Activated naive CD8-positive, alpha-beta T cell treated with anti-CD3 and anti-CD28 coated beads for 36 hours (primary cell): Measurements from ENCODE around the gene FSTL4. TPM values are rescaled to one million over a fixed set of nuclear protein-coding genes. Genes with fewer than 3 reads are reported as not detected.

Source experiments
- DNase-seq: peaks from one replicate; pipeline ENCODE4 v3.0.0; 2021
- H3K27ac Mint-ChIP-seq: one replicate; pipeline ENCODE4 v1.8.0; 2022; ENCODE audit warnings: mild to moderate bottlenecking, moderate library complexity, mixed read lengths
- H3K27me3 Mint-ChIP-seq: one replicate; pipeline ENCODE4 v1.8.0; 2022; ENCODE audit warnings: mild to moderate bottlenecking, mixed read lengths
- H3K36me3 Mint-ChIP-seq: one replicate; pipeline ENCODE4 v1.8.0; 2021; ENCODE audit warnings: mild to moderate bottlenecking, mixed read lengths
- H3K4me1 Mint-ChIP-seq: one replicate; pipeline ENCODE4 v1.8.0; 2021; ENCODE audit warnings: mixed read lengths
- H3K4me3 Mint-ChIP-seq: one replicate; pipeline ENCODE4 v1.8.0; 2022; ENCODE audit warnings: mild to moderate bottlenecking, moderate library complexity, mixed read lengths
- H3K9me3 Mint-ChIP-seq: one replicate; pipeline ENCODE4 v1.8.0; 2022; ENCODE audit warnings: mixed read lengths
- total RNA-seq, 2 experiments: library from RNA; stranded (reverse); gene quantifications; one replicate each; pipeline ENCODE4 v1.2.3, GENCODE V29; 2021

The FSTL4 gene
- total RNA-seq, 2 experiments from 2014 or later, result 0.10 to 0.29 TPM

GRCh38 chr5:133295520-133295919 lies 316.8 kb downstream of the FSTL4 start:
- H3K4me1 Mint-ChIP-seq, result peaks cover 10% of the 10 kb centered on the region
- no peak overlapping the region for H3K27ac Mint-ChIP-seq
- H3K27me3 Mint-ChIP-seq, result no peaks in the 10 kb centered on the region
- H3K36me3 Mint-ChIP-seq, result no peaks in the 10 kb centered on the region
- no peak for DNase-seq
- H3K4me3 Mint-ChIP-seq, result no peak overlapping the region
- H3K9me3 Mint-ChIP-seq, result no peaks in the 10 kb centered on the region

- Mint-ChIP-seq H3K4me3 (no peak overlapping the region), H3K9me3 (no peaks in the 10 kb centered on the region), H3K27ac (no peak overlapping the region), H3K36me3 (no peaks in the 10 kb centered on the region), H3K27me3 (no peaks in the 10 kb centered on the region), H3K4me1 (peaks cover 10% of the 10 kb centered on the region)
- DNase-seq, result no peak
Measured at GRCh38 chr5:133294380-133294779, 318.0 kb downstream of the FSTL4 start.

- Mint-ChIP-seq H3K4me3 (no peak overlapping the region), H3K4me1 (peaks cover 9% of the 10 kb centered on the region), H3K36me3 (no peaks in the 10 kb centered on the region), H3K27me3 (no peaks in the 10 kb centered on the region), H3K27ac (no peak overlapping the region), H3K9me3 (no peaks in the 10 kb centered on the region)
- DNase-seq, result no peak
Measured at GRCh38 chr5:133293960-133294359, 318.4 kb downstream of the FSTL4 start.

GRCh38 chr5:133292300-133292699 lies 320.0 kb downstream of the FSTL4 start:
- no peak overlapping the region for H3K4me3 Mint-ChIP-seq
- peak; percentile 10 for DNase-seq
- H3K36me3 Mint-ChIP-seq, result no peaks in the 10 kb centered on the region
- H3K9me3 Mint-ChIP-seq, result no peaks in the 10 kb centered on the region
- no peaks in the 10 kb centered on the region for H3K27me3 Mint-ChIP-seq
- H3K4me1 Mint-ChIP-seq, result no peaks in the 10 kb centered on the region
- no peak overlapping the region for H3K27ac Mint-ChIP-seq

- no peak overlapping the region for H3K27ac Mint-ChIP-seq
- no peak overlapping the region for H3K4me3 Mint-ChIP-seq
- no peak for DNase-seq
- no peaks in the 10 kb centered on the region for H3K4me1 Mint-ChIP-seq
- no peaks in the 10 kb centered on the region for H3K27me3 Mint-ChIP-seq
- H3K36me3 Mint-ChIP-seq, result no peaks in the 10 kb centered on the region
- no peaks in the 10 kb centered on the region for H3K9me3 Mint-ChIP-seq
Measured at GRCh38 chr5:133291524-133291923, 320.8 kb downstream of the FSTL4 start.

- no peaks in the 10 kb centered on the region for H3K4me1 Mint-ChIP-seq
- no peaks in the 10 kb centered on the region for H3K9me3 Mint-ChIP-seq
- no peaks in the 10 kb centered on the region for H3K36me3 Mint-ChIP-seq
- H3K4me3 Mint-ChIP-seq, result no peak overlapping the region
- no peak for DNase-seq
- H3K27me3 Mint-ChIP-seq, result no peaks in the 10 kb centered on the region
- H3K27ac Mint-ChIP-seq, result no peak overlapping the region
Measured at GRCh38 chr5:133290669-133291240, 321.6 kb downstream of the FSTL4 start.

DNA sequence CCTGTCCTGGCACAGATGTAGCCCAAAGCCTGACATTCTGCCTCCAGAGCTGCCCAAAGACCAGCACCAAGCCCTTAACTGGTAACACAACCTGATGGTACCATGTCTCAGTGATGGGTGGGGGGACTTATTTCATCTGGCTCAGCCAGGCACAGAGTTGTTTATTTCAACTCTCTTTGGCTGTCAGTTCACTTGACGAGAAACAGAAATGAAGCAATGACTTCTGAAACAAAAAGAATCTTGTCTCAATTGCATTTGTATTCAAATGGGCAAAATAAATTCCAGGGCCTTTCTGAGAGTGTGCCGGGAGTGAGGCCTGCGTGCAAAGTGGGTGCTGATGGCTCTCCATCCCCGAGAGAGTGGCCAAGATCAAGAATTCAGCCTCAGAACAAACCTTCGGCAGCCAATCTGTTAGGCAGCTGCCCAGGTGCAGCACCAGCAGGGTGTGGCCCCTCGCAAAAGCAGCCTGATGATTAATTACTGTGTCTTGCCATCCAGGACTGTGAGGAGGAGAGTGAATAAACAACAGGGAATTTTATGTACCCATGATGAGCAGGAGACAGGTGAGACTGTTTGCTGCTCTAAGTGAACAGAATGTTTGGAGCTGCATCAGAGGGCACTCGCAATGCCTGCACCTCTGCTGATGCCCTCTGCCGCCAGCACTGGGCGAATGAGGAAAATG lies 322.5 kb downstream of the FSTL4 start:
- Mint-ChIP-seq H3K27me3 (no peaks in the 10 kb centered on the region), H3K36me3 (no peaks in the 10 kb centered on the region), H3K4me1 (no peaks in the 10 kb centered on the region), H3K4me3 (no peak overlapping the region), H3K9me3 (no peaks in the 10 kb centered on the region), H3K27ac (no peak overlapping the region)
- no peak for DNase-seq

DNA sequence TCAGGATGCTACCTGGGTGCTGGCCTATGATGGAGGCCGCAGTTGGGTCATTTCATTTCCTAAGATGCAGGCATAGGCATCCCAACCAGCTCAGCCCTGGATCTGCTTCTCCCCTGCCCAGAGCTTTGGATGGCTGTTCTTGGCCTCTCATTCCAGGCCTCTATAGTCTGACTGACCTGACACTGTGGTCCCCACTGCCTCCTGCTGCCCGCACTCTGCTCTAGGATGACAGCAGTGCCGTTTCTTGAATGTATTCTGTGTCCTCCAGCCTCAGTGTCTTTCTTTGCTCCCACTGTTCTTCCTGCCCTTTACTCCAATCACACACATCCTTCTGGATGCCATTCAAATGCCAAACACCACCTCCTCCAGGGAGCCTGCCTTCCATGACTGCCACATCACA lies 324.8 kb downstream of the FSTL4 start:
- Mint-ChIP-seq H3K4me3 (no peak overlapping the region), H3K36me3 (no peaks in the 10 kb centered on the region), H3K27ac (no peak overlapping the region), H3K27me3 (no peaks in the 10 kb centered on the region), H3K9me3 (no peaks in the 10 kb centered on the region), H3K4me1 (no peaks in the 10 kb centered on the region)
- peak; percentile 20 for DNase-seq

DNA sequence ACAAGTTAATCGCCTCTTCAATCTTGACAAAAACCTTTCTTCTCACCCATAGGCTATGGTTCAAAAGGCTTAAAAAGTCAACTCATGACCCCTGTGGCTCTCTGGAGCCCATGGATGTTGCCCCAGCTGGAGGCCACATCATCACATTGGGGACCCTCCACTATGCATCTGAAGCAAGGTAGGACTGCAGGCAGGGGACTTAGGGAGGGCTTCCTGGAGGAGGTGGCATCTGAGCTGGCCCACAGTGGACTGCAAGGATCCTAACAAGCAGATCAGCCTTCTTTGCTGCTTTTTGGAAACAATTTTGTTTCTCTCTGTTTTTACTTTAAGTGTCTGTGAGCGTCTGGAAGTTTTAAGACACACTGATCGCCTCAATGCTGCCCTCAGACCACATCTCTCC lies 325.9 kb downstream of the FSTL4 start:
- DNase-seq, result no peak
- no peaks in the 10 kb centered on the region for H3K4me1 Mint-ChIP-seq
- no peaks in the 10 kb centered on the region for H3K9me3 Mint-ChIP-seq
- H3K27ac Mint-ChIP-seq, result no peak overlapping the region
- H3K27me3 Mint-ChIP-seq, result no peaks in the 10 kb centered on the region
- no peak overlapping the region for H3K4me3 Mint-ChIP-seq
- no peaks in the 10 kb centered on the region for H3K36me3 Mint-ChIP-seq

- Mint-ChIP-seq H3K36me3 (no peaks in the 10 kb centered on the region), H3K27me3 (no peaks in the 10 kb centered on the region), H3K9me3 (no peaks in the 10 kb centered on the region), H3K4me3 (no peak overlapping the region), H3K4me1 (no peaks in the 10 kb centered on the region), H3K27ac (no peak overlapping the region)
- no peak for DNase-seq
Measured at GRCh38 chr5:133285583-133286021, 326.7 kb downstream of the FSTL4 start.

DNA sequence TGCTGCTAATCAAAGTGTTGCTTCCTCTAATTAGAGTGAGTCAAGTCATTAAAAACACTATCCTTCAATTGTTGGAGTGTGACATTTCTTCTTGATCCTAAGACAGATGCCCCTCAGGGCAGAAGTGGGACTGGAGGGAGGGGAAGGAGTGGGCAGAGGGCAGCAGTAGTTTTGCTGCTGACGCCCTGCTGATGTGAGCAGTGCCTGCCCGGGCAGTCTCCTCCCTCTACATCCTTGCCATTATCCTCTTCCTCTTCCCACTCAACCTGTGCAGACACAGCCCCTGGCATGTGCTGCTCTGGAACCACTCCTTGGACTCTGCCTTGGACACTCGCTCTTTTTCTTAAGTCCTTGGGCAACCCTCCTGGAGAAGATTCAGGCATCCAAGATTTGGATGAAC lies 328.0 kb downstream of the FSTL4 start:
- H3K4me1 Mint-ChIP-seq, result no peaks in the 10 kb centered on the region
- H3K27ac Mint-ChIP-seq, result no peak overlapping the region
- H3K36me3 Mint-ChIP-seq, result no peaks in the 10 kb centered on the region
- H3K9me3 Mint-ChIP-seq, result no peaks in the 10 kb centered on the region
- DNase-seq, result no peak
- H3K4me3 Mint-ChIP-seq, result no peak overlapping the region
- no peaks in the 10 kb centered on the region for H3K27me3 Mint-ChIP-seq

DNA sequence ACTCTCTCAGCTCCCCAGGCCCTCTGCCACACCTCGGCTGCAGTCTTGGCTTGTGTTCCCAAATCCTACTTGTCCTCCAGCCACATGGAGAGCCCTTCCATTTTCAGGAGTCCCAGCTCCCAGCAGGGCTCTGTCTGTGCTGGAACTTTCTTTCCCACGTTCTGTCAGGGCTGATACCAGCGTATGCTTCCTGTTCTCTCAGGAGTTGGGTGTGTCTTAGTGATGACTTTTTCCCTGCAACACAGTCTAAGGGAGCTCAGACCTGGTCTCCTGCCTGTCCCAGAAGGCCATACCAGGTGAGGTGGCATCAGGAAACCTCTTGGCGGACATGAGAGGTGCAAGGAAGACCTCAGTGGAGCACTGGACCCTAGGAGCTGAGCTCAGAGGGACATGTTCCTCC lies 334.0 kb downstream of the FSTL4 start:
- Mint-ChIP-seq H3K4me3 (no peak overlapping the region), H3K4me1 (no peaks in the 10 kb centered on the region), H3K27me3 (no peaks in the 10 kb centered on the region), H3K27ac (no peak overlapping the region), H3K36me3 (no peaks in the 10 kb centered on the region), H3K9me3 (no peaks in the 10 kb centered on the region)
- no peak for DNase-seq

GRCh38 chr5:133277744-133278143 lies 334.6 kb downstream of the FSTL4 start:
- no peaks in the 10 kb centered on the region for H3K4me1 Mint-ChIP-seq
- H3K4me3 Mint-ChIP-seq, result no peak overlapping the region
- DNase-seq, result no peak
- H3K27me3 Mint-ChIP-seq, result no peaks in the 10 kb centered on the region
- no peaks in the 10 kb centered on the region for H3K36me3 Mint-ChIP-seq
- H3K9me3 Mint-ChIP-seq, result no peaks in the 10 kb centered on the region
- no peak overlapping the region for H3K27ac Mint-ChIP-seq

DNA sequence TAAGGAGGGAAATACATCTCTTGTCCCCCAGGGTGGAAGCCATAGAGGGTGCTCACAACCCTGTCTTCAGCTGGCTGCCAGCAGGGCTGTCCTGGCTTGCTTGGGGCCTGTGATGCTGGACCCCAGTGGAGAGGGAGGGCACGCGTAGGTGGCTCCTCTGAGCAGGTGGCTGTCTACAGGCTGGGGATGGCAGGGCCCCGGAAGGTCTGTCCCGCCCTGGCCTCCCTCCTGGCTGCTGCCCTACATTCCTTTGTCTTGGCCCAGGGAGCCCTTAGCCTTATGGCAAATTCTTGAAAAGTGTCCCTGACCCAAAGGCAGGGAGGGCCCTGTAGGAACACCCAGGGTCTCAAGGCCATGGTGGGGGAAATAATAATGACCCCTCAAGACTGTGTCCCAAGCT lies 336.2 kb downstream of the FSTL4 start:
- Mint-ChIP-seq H3K27me3 (no peaks in the 10 kb centered on the region), H3K4me3 (no peak overlapping the region), H3K4me1 (no peaks in the 10 kb centered on the region), H3K27ac (no peak overlapping the region), H3K9me3 (no peaks in the 10 kb centered on the region), H3K36me3 (no peaks in the 10 kb centered on the region)
- no peak for DNase-seq

DNA sequence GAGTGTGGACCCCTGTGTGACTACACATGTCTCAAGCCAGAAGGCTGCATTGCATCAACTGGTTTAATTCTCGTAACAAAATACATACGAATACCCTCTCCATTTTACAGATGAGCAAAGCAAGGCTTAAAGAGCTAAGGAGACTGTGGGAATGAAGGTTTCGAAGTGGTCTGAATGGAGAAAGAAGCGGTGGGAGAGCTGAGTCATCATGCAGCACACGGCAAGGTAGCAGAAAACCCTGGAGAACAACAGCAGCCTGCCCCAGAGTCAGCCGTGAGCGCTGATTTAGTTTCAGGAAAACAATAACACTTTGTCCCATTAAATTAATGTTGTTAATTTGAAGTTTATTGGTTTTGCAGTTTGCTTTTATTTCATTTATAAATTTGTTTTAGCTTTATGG lies 336.7 kb downstream of the FSTL4 start:
- no peaks in the 10 kb centered on the region for H3K36me3 Mint-ChIP-seq

DNA sequence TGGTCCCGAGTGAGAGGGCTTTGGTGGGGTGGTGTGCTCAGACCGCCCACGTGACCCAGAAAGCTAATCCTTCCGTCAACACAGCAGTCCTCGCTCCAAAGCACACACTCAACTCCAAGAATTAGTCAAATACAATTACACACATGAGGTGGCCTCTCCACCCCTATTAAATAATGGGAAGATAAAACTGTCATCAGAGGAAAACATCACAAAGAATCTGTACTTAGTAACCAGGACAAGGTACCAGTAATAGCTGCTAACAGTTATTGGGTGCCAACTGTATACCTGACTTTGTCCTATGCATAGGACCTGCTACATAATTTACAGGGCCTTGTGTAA lies 337.8 kb downstream of the FSTL4 start:
- no peak for DNase-seq
- H3K4me3 Mint-ChIP-seq, result no peak overlapping the region
- H3K36me3 Mint-ChIP-seq, result no peaks in the 10 kb centered on the region
- H3K27me3 Mint-ChIP-seq, result no peaks in the 10 kb centered on the region
- no peaks in the 10 kb centered on the region for H3K4me1 Mint-ChIP-seq
- H3K27ac Mint-ChIP-seq, result no peak overlapping the region
- no peaks in the 10 kb centered on the region for H3K9me3 Mint-ChIP-seq

More for the DNA sequence above, 336.7 kb downstream of the FSTL4 start:
- Mint-ChIP-seq H3K9me3 (no peaks in the 10 kb centered on the region), H3K4me3 (no peak overlapping the region), H3K4me1 (no peaks in the 10 kb centered on the region), H3K27ac (no peak overlapping the region), H3K27me3 (no peaks in the 10 kb centered on the region)
- DNase-seq, result no peak
